Measurements from ENCODE around the gene FBXO21.
"Not testable (repeated sequence)": the region's sequence is repeated elsewhere in the genome, so short reads cannot be mapped to it uniquely, and the experiment has no call there.

FBXO21 gene

DNA sequence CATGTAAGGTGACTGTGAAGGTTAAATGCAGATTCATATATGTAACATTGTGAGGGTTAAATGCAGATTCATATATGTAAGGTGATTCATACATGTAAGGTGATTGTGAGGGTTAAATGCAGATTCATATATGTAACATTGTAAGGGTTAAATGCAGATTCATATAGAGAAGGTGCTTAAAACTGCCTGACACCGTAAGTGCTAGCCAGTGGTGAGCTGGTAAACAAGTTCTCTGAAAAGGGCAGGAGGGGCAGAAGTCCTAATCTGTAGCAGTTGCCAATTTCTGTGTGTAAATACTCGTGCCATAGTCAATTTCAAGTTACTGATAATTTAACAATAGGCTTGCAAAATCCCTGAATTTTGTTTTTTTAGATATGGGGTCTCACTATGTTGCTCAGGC, 86.3 kb downstream of the FBXO21 start:
- not testable (repeated sequence) for DNase-seq (ENCODE audit: low read depth in 2 of 2)

GRCh38 chr12:117102800-117103181, 87.5 kb downstream of the FBXO21 start:
- DNase-seq (ENCODE audit: low read depth in 2 of 2) = no peak

- no peak for DNase-seq (ENCODE audit: low read depth in 2 of 2)
These were observed 88.1 kb downstream of the FBXO21 start for GRCh38 chr12:117101953-117102799.

DNA sequence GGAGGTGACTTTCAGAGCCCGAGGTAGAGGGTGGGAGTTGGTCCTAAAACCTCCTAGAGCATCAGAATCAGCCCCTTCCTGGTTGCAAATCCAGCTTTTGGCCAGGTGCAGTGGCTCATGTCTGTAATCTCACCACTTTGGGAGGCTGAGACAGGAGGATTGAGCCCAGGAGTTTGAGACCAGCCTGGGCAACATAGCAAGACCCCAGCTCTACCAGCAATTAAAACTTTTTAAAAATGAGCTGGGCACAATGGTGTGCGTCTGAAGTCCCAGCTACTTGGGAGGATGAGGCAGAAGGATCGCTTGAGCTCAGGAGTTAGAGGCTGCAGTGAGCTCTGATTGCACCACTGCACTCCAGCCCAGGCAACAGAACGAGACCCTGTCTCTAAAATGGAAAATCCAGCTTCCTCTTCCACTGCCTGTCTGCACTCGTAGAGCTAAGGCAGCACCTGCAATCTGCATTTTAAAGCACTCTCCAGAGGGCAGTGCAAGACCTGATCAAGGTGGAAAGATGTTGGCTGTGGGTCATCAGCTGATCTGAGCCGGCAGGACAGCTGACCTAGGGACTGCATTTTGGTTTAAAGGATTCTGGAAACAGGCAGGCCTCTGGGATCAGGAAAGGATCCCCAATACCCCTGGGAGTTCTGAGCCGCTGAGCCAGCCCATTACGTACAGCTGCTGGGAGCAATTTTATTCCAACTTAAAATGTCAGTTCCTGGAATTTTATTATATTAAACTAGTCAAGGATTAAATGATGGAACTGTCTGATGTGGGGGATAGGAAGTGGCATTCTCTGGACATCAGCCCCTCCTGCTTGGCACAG, 89.2 kb downstream of the FBXO21 start:
- DNase-seq (ENCODE audit: low read depth in 2 of 2) = no peak

- no peak for DNase-seq (ENCODE audit: low read depth in 2 of 2)
These were observed 90.0 kb downstream of the FBXO21 start for GRCh38 chr12:117100251-117100650.

GRCh38 chr12:117098361-117099217, 91.7 kb downstream of the FBXO21 start:
- no peak for DNase-seq (ENCODE audit: low read depth in 2 of 2)

DNA sequence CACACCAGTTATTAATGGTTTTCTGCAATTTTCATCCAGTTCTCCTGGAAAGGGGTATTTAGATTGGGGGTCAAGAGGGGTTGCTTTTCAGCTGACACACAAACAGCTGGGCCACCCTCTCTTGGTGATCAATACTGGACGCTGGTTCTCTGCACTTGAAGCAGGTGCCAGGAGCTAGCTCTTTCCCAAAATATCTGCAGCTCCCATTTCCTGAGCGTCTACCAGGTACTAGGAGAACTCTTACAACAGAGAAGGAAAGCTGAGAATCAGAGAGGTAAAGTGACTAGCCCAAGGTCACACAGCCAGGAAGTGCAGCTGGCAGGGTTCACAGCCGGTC, 92.3 kb downstream of the FBXO21 start:
- DNase-seq (ENCODE audit: low read depth in 2 of 2) = no peak

DNA sequence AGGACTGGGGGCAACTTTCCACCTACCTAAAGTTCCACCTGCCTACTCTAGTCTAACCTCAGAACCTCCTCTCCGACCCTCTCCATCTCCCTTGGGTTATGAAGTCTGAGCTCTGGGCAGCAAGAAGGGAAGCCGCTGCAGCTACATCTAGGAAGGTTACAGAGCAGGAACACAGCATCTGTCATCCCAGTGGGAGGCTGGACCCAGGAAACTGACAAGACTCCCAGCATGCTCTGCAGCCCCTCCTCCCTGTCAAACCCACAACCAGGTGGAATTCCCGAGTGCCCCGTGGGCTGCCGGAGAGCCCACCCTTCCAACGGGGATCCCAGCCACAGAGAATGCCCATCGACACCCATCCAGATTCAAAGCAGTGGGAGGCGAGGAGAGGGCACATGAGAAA, 93.1 kb downstream of the FBXO21 start:
- no peak for DNase-seq (ENCODE audit: low read depth in 2 of 2)

DNA sequence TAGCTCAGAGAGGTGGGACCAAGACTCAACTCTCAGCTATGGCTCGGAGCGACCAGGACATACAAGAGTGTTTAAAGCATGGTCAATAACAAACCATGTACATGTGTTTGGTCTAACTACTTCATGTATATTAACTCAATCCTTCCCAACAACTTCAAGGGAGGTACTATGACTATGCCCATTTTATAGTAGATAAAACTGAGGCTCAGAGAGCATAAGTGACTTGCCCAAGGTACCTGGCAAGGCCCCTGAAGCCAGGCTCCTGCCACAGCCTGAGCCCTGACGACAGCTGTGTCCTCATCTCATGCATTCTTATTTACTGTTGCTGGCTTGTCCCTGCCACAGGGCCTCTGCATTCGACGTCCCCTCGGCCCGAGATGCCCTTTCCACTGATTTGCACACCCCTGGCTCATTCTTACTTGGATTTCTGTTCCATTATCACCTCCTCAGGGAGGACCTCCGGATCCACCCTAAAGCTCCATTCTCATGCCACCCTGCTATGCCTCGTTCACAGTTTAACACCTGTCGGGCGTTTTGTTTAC, 93.7 kb downstream of the FBXO21 start:
- no peak for DNase-seq (ENCODE audit: low read depth in 2 of 2)

- not testable (repeated sequence) for DNase-seq (ENCODE audit: low read depth in 2 of 2)
These were observed 95.1 kb downstream of the FBXO21 start for GRCh38 chr12:117095191-117095590.

DNA sequence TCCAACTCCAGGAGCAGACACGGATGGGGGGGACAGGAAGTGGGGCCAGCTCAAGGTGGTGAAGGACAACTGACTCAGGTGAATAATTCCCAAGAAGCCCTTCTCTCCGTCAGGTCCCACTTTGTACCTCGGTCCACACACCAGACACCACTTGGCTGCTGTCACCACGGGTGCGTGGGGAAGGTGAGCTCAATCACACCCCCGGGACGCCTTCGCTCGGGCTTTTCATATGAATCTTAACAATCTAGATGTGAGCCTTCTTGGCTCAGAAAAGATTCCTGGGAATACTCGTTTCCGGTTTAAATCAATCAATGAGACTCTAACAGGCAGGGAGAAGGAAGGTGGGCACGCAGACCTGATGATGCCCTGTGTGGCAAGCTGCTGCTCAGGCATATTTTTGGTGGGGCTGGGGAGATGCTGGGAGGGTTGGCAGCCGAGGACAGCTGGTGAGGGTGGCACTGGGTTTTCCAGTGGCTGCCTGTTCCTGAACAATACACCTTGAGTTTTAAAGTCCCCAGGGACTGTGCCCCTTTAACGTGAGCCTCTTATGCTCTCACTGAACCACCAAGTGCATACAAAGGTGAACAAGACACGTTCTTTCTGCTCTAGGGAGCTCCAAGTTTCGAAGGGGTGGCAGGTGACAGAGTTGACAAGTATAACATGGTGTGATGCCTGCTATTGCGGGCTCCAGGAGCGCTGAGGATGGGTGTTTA, 96.2 kb downstream of the FBXO21 start:
- DNase-seq (ENCODE audit: low read depth in 2 of 2) = no peak

GRCh38 chr12:117093431-117093830, 96.8 kb downstream of the FBXO21 start:
- DNase-seq (ENCODE audit: low read depth in 2 of 2) = no peak

GRCh38 chr12:117092886-117093285, 97.4 kb downstream of the FBXO21 start:
- no peak for DNase-seq (ENCODE audit: low read depth in 2 of 2)

- DNase-seq (ENCODE audit: low read depth in 2 of 2) = no peak
These were observed 97.8 kb downstream of the FBXO21 start for GRCh38 chr12:117092511-117092780.

All from activated CD8-positive, alpha-beta memory T cell treated with anti-CD3 and anti-CD28 coated beads for 4 hours (primary cell).